Glutamatergic neuron (in vitro differentiated cells): ENCODE data around the gene DNAH8. TPM values are rescaled to one million over a fixed set of nuclear protein-coding genes. Genes with fewer than 3 reads are reported as not detected.
A peak's percentile ranks its signal among the peaks of the same experiment; 100 is the strongest.
"Not testable (repeated sequence)": the region's sequence is repeated elsewhere in the genome, so short reads cannot be mapped to it uniquely, and the experiment has no call there.

Experiments
- DNase-seq: peaks from one replicate; pipeline ENCODE4 v3.0.0; 2022
- H3K27ac Mint-ChIP-seq: one replicate; pipeline ENCODE4 v1.8.0; 2020; ENCODE audit warnings: mild to moderate bottlenecking, mixed read lengths, inconsistent platforms; ENCODE audit not compliant: unreplicated experiment
- H3K27me3 Mint-ChIP-seq: one replicate; pipeline ENCODE4 v1.8.0; 2020; ENCODE audit warnings: mild to moderate bottlenecking, moderate library complexity, mixed read lengths, inconsistent platforms; ENCODE audit not compliant: unreplicated experiment
- H3K36me3 Mint-ChIP-seq: one replicate; pipeline ENCODE4 v1.8.0; 2020; ENCODE audit warnings: mild to moderate bottlenecking, mixed read lengths, inconsistent platforms; ENCODE audit not compliant: unreplicated experiment
- H3K4me1 Mint-ChIP-seq: one replicate; pipeline ENCODE4 v1.8.0; 2020; ENCODE audit warnings: mild to moderate bottlenecking, low read depth, mixed read lengths, inconsistent platforms; ENCODE audit not compliant: unreplicated experiment
- H3K4me3 Mint-ChIP-seq: one replicate; pipeline ENCODE4 v1.8.0; 2020; ENCODE audit warnings: mild to moderate bottlenecking, mixed read lengths, inconsistent platforms; ENCODE audit not compliant: unreplicated experiment
- H3K9me3 Mint-ChIP-seq: one replicate; pipeline ENCODE4 v1.8.0; 2020; ENCODE audit warnings: mild to moderate bottlenecking, moderate library complexity, mixed read lengths, inconsistent platforms; ENCODE audit not compliant: unreplicated experiment
- total RNA-seq: library from RNA; stranded (reverse); fragmentation: NEBNext Ultra II Directional; extraction: Animal tissue kit (Norgen Biotek cat#: 25700); gene quantifications from one replicate; pipeline ENCODE4 v1.2.1, GENCODE V29; 2021; ENCODE audit not compliant: unreplicated experiment
- TF ChIP-seq, protein P1 (sequence below): fragments of 200-600 bp; sonication (generic); IDR thresholded peaks from one replicate; pipeline ENCODE4 v1.5.0; 2021; ENCODE audit not compliant: partially characterized antibody, unreplicated experiment

DNAH8 gene
- total RNA-seq, 1 donor from 2014 or later, result not detected

DNA sequence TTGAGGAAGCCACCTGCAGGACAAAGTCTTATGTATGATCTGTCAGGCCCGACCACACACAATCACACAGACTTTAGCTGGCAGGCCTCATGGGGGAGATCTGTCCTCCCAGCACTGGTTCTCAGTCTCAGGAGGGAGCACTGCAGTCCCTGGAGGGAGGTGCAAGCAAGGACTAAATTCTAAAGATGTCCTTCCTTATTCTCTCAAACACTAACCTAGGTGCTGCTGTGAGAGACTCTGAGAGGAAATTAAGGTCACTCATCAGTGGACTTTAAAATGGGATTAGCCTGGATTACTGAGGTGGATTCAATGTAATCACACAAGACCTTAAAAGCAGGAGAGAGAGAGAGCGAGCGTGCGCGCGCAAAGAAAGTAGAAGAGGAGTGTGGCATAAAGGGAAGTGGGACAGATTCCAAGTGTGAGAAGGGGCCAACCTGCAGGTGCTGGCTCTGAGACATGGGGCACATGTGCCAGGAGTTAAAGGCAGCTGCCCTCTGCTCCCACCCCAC lies 26.5 kb upstream of the DNAH8 start:
- Mint-ChIP-seq H3K36me3 (no peaks in the 10 kb centered on the region), H3K27ac (no peak overlapping the region), H3K9me3 (no peaks in the 10 kb centered on the region), H3K27me3 (no peaks in the 10 kb centered on the region), H3K4me1 (peaks cover 9% of the 10 kb centered on the region), H3K4me3 (no peak overlapping the region)
- TF ChIP-seq, protein P1, sequence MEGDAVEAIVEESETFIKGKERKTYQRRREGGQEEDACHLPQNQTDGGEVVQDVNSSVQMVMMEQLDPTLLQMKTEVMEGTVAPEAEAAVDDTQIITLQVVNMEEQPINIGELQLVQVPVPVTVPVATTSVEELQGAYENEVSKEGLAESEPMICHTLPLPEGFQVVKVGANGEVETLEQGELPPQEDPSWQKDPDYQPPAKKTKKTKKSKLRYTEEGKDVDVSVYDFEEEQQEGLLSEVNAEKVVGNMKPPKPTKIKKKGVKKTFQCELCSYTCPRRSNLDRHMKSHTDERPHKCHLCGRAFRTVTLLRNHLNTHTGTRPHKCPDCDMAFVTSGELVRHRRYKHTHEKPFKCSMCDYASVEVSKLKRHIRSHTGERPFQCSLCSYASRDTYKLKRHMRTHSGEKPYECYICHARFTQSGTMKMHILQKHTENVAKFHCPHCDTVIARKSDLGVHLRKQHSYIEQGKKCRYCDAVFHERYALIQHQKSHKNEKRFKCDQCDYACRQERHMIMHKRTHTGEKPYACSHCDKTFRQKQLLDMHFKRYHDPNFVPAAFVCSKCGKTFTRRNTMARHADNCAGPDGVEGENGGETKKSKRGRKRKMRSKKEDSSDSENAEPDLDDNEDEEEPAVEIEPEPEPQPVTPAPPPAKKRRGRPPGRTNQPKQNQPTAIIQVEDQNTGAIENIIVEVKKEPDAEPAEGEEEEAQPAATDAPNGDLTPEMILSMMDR, result no peak
- DNase-seq, result peak; percentile 17

DNA sequence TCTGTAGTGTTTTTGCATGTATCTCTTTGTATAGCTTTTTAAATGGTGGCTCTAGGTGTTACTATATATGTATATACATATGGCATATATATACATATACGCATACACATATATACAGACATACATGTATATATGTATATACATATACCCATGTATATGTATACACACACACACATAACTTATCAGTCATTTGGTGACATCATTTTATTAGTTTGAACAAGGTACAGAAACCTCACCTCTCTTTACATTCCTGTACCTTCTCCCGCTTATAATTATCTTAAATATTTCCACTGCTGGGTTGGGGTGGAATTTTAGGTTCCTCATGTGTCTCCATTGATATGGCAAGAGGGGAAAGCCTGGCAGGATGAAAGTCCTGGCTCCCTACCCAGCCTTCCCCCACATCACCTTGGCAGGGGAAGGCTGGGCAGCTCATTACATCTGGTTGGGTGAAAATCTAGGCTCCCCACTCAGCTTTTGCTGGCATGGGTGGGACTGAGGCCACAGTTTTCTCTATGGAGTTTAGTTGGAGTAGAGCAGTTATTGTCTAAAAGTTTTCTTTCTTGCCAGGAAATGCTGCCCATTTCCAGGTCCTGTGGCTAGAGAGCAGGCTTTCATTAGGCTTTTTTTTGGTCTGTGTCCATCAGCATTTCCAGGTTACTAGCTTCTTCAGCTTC lies 19.7 kb upstream of the DNAH8 start:
- Mint-ChIP-seq H3K4me1 (no peaks in the 10 kb centered on the region), H3K36me3 (peaks cover 13% of the 10 kb centered on the region), H3K9me3 (peaks cover 4% of the 10 kb centered on the region), H3K27me3 (no peaks in the 10 kb centered on the region), H3K27ac (no peak overlapping the region), H3K4me3 (no peak overlapping the region)
- DNase-seq, result no peak
- TF ChIP-seq, protein P1, result no peak

DNA sequence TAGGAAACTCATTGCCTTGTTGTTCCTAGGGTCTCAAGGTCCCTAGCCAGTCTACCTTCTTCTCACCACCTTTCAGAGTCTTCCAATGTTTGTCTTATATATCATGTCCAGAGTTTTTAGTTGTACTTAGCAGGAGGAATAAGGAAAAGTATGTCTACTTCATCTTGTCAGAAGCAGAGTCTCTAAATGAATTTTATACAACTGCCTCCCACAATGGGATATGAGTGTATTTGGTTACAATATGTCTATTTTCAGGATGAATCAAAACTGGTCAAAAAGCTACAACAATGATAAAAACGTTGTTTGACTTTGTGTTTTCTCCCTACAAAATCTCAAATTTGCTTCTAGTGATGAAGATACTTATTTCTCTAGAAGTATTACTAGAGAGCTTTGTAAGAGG lies 19.2 kb upstream of the DNAH8 start:
- DNase-seq, result no peak
- H3K27ac Mint-ChIP-seq, result no peak overlapping the region
- H3K9me3 Mint-ChIP-seq, result peaks cover 4% of the 10 kb centered on the region
- TF ChIP-seq, protein P1, result no peak
- no peaks in the 10 kb centered on the region for H3K27me3 Mint-ChIP-seq
- no peaks in the 10 kb centered on the region for H3K4me1 Mint-ChIP-seq
- H3K36me3 Mint-ChIP-seq, result peaks cover 14% of the 10 kb centered on the region
- no peak overlapping the region for H3K4me3 Mint-ChIP-seq

DNA sequence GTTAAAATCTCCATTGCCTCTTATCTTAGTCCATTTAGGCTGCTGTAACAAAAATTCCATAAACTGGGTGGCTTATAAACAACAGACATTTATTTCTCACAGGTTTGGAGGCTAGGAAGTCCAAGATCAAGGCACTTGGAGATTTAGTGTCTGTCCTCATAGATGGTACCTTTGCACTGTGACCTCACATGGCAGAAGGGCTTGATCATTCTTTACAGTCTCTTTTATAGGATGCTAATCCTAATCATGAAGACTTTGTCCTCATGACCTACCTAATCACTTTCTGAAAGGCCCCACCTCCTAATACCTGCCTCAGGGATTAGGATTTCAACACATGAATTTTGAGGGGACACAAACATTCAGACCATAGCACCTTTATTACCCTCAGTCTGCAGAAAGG lies 18.8 kb upstream of the DNAH8 start:
- DNase-seq, result no peak
- H3K27me3 Mint-ChIP-seq, result no peaks in the 10 kb centered on the region
- H3K4me3 Mint-ChIP-seq, result no peak overlapping the region
- H3K36me3 Mint-ChIP-seq, result peaks cover 14% of the 10 kb centered on the region
- H3K27ac Mint-ChIP-seq, result no peak overlapping the region
- H3K4me1 Mint-ChIP-seq, result no peaks in the 10 kb centered on the region
- H3K9me3 Mint-ChIP-seq, result peaks cover 4% of the 10 kb centered on the region
- TF ChIP-seq, protein P1, result no peak

DNA sequence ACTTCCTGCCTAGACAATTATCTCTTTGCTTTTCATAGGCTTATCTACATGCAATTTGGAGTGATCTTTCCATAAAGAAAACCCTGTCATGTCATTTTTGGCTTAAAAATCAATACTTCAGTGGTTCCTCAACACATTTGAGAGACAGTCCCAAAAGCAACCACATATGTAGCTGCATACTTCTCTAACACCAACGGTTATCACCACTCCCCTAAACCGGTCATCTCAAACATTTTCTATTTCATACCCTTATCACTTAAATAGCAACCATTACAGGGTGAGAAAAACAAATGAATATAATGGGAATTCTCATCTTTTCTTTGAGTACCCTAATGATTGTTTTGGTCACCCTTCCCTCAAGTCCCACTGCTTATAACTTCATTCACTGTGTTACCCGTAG lies 17.3 kb upstream of the DNAH8 start:
- peaks cover 4% of the 10 kb centered on the region for H3K4me1 Mint-ChIP-seq
- no peaks in the 10 kb centered on the region for H3K27me3 Mint-ChIP-seq
- no peak overlapping the region for H3K27ac Mint-ChIP-seq
- H3K9me3 Mint-ChIP-seq, result peaks cover 6% of the 10 kb centered on the region
- TF ChIP-seq, protein P1, result no peak
- DNase-seq, result no peak
- H3K36me3 Mint-ChIP-seq, result peaks cover 14% of the 10 kb centered on the region
- H3K4me3 Mint-ChIP-seq, result no peak overlapping the region

DNA sequence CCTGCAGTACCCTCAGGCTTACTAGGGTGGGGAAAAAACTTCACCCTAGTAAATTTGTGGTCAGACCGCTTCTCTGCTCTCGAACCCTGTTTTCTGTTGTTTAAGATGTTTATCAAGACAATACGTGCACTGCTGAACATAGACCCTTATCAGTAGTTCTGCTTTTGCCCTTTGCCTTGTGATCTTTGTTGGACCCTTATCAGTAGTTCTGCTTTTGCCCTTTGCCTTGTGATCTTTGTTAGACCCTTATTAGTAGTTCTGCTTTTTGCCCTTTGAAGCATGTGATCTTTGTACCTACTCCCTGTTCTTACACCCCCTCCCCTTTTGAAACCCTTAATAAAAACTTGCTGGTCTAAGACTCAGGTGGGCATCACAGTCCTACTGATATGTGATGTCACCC lies 15.4 kb upstream of the DNAH8 start:
- H3K36me3 Mint-ChIP-seq, result not testable (repeated sequence)

More for the DNA sequence above, 15.4 kb upstream of the DNAH8 start:
- DNase-seq, H3K27ac Mint-ChIP-seq, H3K27me3 Mint-ChIP-seq, H3K4me3 Mint-ChIP-seq, H3K4me1 Mint-ChIP-seq, H3K9me3 Mint-ChIP-seq: not testable (repeated sequence)
